Measurements from ENCODE around the gene FOXG1. TPM values are rescaled to one million over a fixed set of nuclear protein-coding genes. Genes with fewer than 3 reads are reported as not detected.

FOXG1 gene
- total RNA-seq, 2 donors from 2014 or later: not detected

GRCh38 chr14:28757786-28758185, 8.8 kb upstream of the FOXG1 start:
- Mint-ChIP-seq H3K4me3 (no peak overlapping the region), H3K27me3 (peaks cover 45 to 65% of the 10 kb centered on the region in 2 donors), H3K36me3 (peaks cover 9% of the 10 kb centered on the region), H3K9me3 (peaks cover 11% of the 10 kb centered on the region), H3K27ac (no peak overlapping the region), H3K4me1 (ENCODE audit: low read depth in 2 of 2) (no peaks in the 10 kb centered on the region)
- no peak for ATAC-seq
- DNase-seq (ENCODE audit: low spot score): no peak

GRCh38 chr14:28758253-28758884, 8.2 kb upstream of the FOXG1 start:
- H3K27me3 Mint-ChIP-seq: peaks cover 46 to 61% of the 10 kb centered on the region in 2 donors
- H3K4me1 Mint-ChIP-seq (ENCODE audit: low read depth in 2 of 2): no peaks in the 10 kb centered on the region
- H3K9me3 Mint-ChIP-seq: peaks cover 11% of the 10 kb centered on the region
- no peak for ATAC-seq
- H3K27ac Mint-ChIP-seq: no peak overlapping the region
- no peak overlapping the region for H3K4me3 Mint-ChIP-seq
- H3K36me3 Mint-ChIP-seq: peaks cover 9% of the 10 kb centered on the region
- DNase-seq (ENCODE audit: low spot score): no peak

GRCh38 chr14:28758885-28759652, 7.5 kb upstream of the FOXG1 start:
- ATAC-seq (no peak), DNase-seq (ENCODE audit: low spot score) (no peak)
- Mint-ChIP-seq H3K36me3 (peaks cover 9% of the 10 kb centered on the region), H3K4me1 (ENCODE audit: low read depth in 2 of 2) (no peaks in the 10 kb centered on the region), H3K27me3 (peaks cover 50 to 67% of the 10 kb centered on the region in 2 donors), H3K9me3 (peaks cover 11% of the 10 kb centered on the region), H3K4me3 (no peak overlapping the region), H3K27ac (no peak overlapping the region)

- no peak for DNase-seq (ENCODE audit: low spot score)
- H3K27ac Mint-ChIP-seq: no peak overlapping the region
Observed at GRCh38 chr14:28759653-28760313, 6.8 kb upstream of the FOXG1 start.

GRCh38 chr14:28760431-28760996, 6.1 kb upstream of the FOXG1 start:
- Mint-ChIP-seq H3K4me3 (no peak overlapping the region), H3K9me3 (peaks cover 7% of the 10 kb centered on the region), H3K4me1 (ENCODE audit: low read depth in 2 of 2) (peaks cover 0 to 5% of the 10 kb centered on the region in 2 donors), H3K36me3 (peaks cover 11% of the 10 kb centered on the region), H3K27ac (no peak overlapping the region), H3K27me3 (peaks cover 55 to 66% of the 10 kb centered on the region in 2 donors)
- ATAC-seq (no peak), DNase-seq (ENCODE audit: low spot score) (no peak)

More at GRCh38 chr14:28759653-28760313, 6.8 kb upstream of the FOXG1 start:
- peaks cover 54 to 66% of the 10 kb centered on the region in 2 donors for H3K27me3 Mint-ChIP-seq
- peaks cover 11% of the 10 kb centered on the region for H3K9me3 Mint-ChIP-seq
- H3K4me1 Mint-ChIP-seq (ENCODE audit: low read depth in 2 of 2): no peaks in the 10 kb centered on the region
- H3K36me3 Mint-ChIP-seq: peaks cover 6% of the 10 kb centered on the region
- no peak overlapping the region for H3K4me3 Mint-ChIP-seq
- ATAC-seq: no peak

- peaks cover 7% of the 10 kb centered on the region for H3K9me3 Mint-ChIP-seq
- H3K27ac Mint-ChIP-seq: no peak overlapping the region
- DNase-seq (ENCODE audit: low spot score) (no peak), ATAC-seq (no peak)
- H3K27me3 Mint-ChIP-seq: peaks cover 60 to 68% of the 10 kb centered on the region in 2 donors
- peaks cover 0 to 9% of the 10 kb centered on the region in 2 donors for H3K4me1 Mint-ChIP-seq (ENCODE audit: low read depth in 2 of 2)
- peaks cover 11% of the 10 kb centered on the region for H3K36me3 Mint-ChIP-seq
- no peak overlapping the region for H3K4me3 Mint-ChIP-seq
Observed at GRCh38 chr14:28761438-28762291, 4.9 kb upstream of the FOXG1 start.

GRCh38 chr14:28762303-28762954, 4.2 kb upstream of the FOXG1 start:
- Mint-ChIP-seq H3K36me3 (peaks cover 11% of the 10 kb centered on the region), H3K27me3 (peaks cover 57 to 68% of the 10 kb centered on the region in 2 donors), H3K4me3 (no peak overlapping the region), H3K27ac (no peak overlapping the region), H3K9me3 (peaks cover 7% of the 10 kb centered on the region), H3K4me1 (ENCODE audit: low read depth in 2 of 2) (peaks cover 0 to 9% of the 10 kb centered on the region in 2 donors)
- ATAC-seq: no peak
- no peak for DNase-seq (ENCODE audit: low spot score)

GRCh38 chr14:28762955-28763326, 3.6 kb upstream of the FOXG1 start:
- no peak for ATAC-seq
- peaks cover 7% of the 10 kb centered on the region for H3K9me3 Mint-ChIP-seq

GRCh38 chr14:28763751-28764256, 2.8 kb upstream of the FOXG1 start:
- no peak overlapping the region for H3K4me3 Mint-ChIP-seq
- peaks cover 57 to 63% of the 10 kb centered on the region in 2 donors for H3K27me3 Mint-ChIP-seq
- H3K27ac Mint-ChIP-seq: no peak overlapping the region
- H3K9me3 Mint-ChIP-seq: peaks cover 11% of the 10 kb centered on the region
- no peak for ATAC-seq
- no peak for DNase-seq (ENCODE audit: low spot score)
- peaks cover 0 to 15% of the 10 kb centered on the region in 2 donors for H3K4me1 Mint-ChIP-seq (ENCODE audit: low read depth in 2 of 2)
- peaks cover 17% of the 10 kb centered on the region for H3K36me3 Mint-ChIP-seq

More at GRCh38 chr14:28762955-28763326, 3.6 kb upstream of the FOXG1 start:
- Mint-ChIP-seq H3K4me1 (ENCODE audit: low read depth in 2 of 2) (peaks cover 0 to 9% of the 10 kb centered on the region in 2 donors), H3K36me3 (peaks cover 11% of the 10 kb centered on the region), H3K27ac (no peak overlapping the region), H3K27me3 (peaks cover 54 to 64% of the 10 kb centered on the region in 2 donors), H3K4me3 (no peak overlapping the region)
- DNase-seq (ENCODE audit: low spot score): no peak

- DNase-seq (ENCODE audit: low spot score) (no peak), ATAC-seq (no peak)
- Mint-ChIP-seq H3K36me3 (peaks cover 16% of the 10 kb centered on the region), H3K27me3 (peaks cover 54 to 61% of the 10 kb centered on the region in 2 donors), H3K4me3 (no peak overlapping the region), H3K4me1 (ENCODE audit: low read depth in 2 of 2) (peaks cover 0 to 15% of the 10 kb centered on the region in 2 donors), H3K27ac (no peak overlapping the region), H3K9me3 (peaks cover 11% of the 10 kb centered on the region)
Observed at GRCh38 chr14:28764257-28765160, 2.1 kb upstream of the FOXG1 start.

- peaks cover 0 to 15% of the 10 kb centered on the region in 2 donors for H3K4me1 Mint-ChIP-seq (ENCODE audit: low read depth in 2 of 2)
- peak overlapping the region; percentile 41 for H3K4me3 Mint-ChIP-seq
- DNase-seq (ENCODE audit: low spot score): no peak
- no peak for ATAC-seq
- peaks cover 49 to 56% of the 10 kb centered on the region in 2 donors for H3K27me3 Mint-ChIP-seq
- no peak overlapping the region for H3K27ac Mint-ChIP-seq
- H3K9me3 Mint-ChIP-seq: peaks cover 9% of the 10 kb centered on the region
- H3K36me3 Mint-ChIP-seq: peaks cover 13% of the 10 kb centered on the region
Observed at GRCh38 chr14:28765169-28765830, 1.3 kb upstream of the FOXG1 start.

Data from natural killer cell treated with Interleukin-12 subunit alpha and Interleukin-12 subunit beta and Interleukin-15 and Interleukin-18, amount 100 ng/mL, for 72 hours (primary cell).